ENCODE results near the gene KHDRBS1.

- no peak for TF ChIP-seq POLR2A (IDR thresholded peaks at IDR 0.05)
- no peak for TF ChIP-seq POLR2AphosphoS5 (IDR thresholded peaks at IDR 0.05)
These were observed 34.8 kb downstream of the KHDRBS1 start for GRCh38 chr1:32048440-32048839.

All from stomach (tissue), 4 donors.